Measurements from ENCODE around the gene STMN3.

The STMN3 gene

DNA sequence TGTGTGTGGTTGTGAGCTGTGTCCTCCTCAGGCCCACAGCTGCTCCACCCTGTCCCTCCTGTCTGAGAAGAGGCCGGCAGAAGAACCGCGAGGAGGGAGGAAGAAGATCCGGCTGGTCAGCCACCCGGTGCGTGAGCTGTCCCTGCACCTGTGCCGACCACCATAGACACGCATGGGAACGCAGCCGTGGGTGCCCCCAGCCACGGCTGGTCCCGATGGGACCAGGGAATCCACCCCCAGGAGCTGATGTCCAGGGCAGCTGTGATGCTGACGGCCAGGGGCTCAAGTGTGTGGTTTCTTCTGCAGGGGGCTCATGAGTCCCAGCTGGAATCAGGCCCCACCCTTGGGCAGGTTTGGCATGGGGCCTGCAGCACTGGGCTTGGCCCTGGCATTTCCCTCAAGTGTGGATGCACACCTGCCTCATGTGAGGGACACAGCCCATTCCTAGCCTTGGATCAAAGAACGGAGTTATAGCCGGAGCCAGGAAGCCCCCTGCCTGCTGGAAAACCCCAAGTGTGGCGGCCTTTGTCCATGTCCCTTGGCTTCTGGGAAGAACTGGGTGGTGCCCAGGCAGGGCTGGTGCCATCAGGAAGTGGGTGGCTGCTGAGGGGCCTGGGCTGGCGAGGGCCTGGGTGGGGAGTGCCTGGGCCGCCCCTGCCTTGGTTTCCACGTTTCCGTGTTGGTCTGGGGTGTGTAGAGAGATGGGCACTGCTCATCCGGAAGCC, 38.6 kb upstream of the STMN3 start:
- no peak for DNase-seq

DNA sequence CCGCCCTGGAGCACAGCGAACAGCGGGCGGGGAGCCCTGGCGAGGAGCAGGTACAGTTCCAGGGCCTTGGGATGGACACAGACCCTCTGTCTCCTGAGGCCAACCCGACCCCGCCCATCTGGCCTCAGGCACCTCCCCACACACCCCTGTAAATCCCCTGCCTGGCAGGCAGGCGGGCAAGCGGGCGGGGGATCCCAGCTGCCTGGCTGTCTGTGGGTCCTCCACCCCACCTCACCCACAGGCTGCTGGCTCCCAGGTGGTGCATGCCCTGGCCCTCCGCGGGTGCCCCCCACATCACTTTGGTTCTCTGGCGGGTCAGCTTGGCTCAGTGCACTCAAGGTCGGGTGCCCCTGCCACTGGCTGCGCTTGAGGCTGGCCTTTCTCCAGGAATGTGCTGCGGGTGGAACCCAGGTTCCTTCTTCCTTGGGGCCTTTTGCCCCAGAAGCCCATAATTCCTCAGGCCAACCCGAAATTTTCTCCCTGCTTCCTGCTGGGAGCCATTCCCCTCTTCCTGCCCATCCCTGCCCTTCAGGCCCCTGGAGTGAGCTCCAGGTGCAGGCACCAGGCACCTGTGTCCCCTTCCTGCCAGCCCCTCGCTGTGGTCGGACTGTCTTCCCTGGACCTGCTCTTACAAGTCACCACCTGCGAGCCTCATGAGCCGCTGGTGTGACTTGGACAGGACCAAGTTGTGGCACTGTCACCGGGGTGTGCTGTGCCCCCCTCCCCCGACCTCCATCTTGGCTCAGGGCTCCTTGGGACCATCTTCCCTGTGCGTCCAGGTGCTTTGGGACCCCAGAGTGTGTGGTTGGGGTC, 37.9 kb upstream of the STMN3 start:
- no peak for DNase-seq

- no peak for DNase-seq
Observed at GRCh38 chr20:63690003-63690897, 37.0 kb upstream of the STMN3 start.

- no peak for DNase-seq
Observed at GRCh38 chr20:63689046-63690002, 36.1 kb upstream of the STMN3 start.

- no peak for DNase-seq
Observed at GRCh38 chr20:63688228-63689045, 35.2 kb upstream of the STMN3 start.

- DNase-seq = no peak
Observed at GRCh38 chr20:63687419-63688178, 34.4 kb upstream of the STMN3 start.

DNA sequence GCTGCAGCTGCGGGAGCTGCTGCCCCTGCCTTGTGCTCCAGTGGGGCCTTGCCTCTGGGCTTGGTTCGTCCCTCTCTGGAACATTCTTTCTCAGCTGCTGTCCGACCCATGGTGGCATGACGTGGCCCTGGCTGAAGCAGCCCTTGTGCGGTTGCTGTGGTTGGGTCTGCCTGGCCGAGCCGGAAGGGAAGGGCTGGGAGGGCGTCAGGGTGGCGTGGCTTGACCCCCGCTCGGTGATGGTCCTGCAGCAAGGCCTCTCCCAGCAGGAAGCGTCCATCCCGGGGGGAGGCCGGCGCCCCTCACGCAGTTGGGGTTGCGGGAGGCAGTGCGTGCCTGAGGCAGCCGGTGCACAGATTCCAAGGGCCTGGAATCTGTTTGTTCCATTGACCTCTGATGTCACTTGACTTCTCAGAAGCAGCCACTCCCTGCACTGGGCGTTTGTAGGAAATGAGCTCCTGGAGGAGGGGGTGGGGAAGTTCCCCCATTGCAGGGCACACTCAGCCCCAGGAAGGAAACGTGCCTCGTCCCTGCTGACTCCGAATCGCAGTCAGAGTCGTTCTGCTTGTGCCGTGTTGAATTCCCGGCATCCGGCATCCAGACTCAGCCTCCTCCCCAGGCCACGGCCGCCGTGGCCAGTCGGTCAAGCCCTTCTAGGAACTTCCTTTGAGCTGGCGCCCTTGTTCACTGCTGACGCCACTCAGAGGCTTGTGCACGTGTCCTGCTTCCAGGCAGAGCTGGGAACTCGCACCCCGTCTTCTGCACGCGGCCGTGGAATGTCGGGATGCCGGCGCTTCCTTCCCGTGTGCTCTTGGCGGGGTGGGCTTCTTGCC, 33.5 kb upstream of the STMN3 start:
- DNase-seq = no peak

DNA sequence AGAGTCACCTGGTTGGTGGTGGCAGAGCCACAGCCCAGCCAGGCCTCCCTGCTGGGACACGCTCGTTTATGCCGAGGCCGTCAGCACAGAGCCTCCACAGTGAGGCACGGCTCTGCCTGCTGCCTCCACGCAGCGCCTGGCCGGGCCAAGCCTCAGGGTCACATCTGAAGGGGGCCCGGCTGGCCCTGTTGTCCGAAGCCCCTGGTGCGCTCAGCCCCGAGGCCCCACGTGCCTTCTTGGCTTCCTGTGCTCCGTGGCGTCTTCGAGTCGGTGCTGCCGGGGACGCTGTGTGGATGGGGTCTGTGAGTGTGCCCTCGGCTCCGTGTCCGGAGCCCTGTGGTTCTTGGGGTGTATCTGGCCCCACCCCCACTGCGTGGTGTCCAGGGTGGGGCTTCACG, 32.9 kb upstream of the STMN3 start:
- DNase-seq = no peak

GRCh38 chr20:63685269-63686026, 32.2 kb upstream of the STMN3 start:
- no peak for DNase-seq

- DNase-seq = no peak
Observed at GRCh38 chr20:63682384-63683139, 29.3 kb upstream of the STMN3 start.

- no peak for DNase-seq
Observed at GRCh38 chr20:63681609-63682142, 28.5 kb upstream of the STMN3 start.

GRCh38 chr20:63680857-63681608, 27.8 kb upstream of the STMN3 start:
- DNase-seq = no peak

DNA sequence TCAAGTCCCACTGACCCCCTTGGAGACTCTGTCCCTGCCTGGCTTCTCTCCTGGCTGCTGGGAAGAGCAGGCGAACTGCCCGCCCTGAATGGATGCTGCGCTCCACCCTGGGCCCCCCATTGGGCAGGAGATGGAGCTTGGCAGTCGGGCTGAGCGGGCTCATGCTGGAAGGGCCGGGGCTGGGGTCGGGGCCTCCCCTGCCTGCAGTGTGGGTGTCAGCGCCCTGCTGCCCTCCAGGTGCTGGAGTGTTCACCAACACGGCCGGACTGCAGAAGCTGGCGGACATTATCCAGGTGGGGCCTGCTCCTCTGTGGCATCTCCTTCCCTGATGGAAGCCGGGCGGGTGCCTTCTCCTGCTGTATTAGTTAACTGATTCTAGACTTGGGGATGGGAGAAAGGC, 27.2 kb upstream of the STMN3 start:
- no peak for DNase-seq

DNA sequence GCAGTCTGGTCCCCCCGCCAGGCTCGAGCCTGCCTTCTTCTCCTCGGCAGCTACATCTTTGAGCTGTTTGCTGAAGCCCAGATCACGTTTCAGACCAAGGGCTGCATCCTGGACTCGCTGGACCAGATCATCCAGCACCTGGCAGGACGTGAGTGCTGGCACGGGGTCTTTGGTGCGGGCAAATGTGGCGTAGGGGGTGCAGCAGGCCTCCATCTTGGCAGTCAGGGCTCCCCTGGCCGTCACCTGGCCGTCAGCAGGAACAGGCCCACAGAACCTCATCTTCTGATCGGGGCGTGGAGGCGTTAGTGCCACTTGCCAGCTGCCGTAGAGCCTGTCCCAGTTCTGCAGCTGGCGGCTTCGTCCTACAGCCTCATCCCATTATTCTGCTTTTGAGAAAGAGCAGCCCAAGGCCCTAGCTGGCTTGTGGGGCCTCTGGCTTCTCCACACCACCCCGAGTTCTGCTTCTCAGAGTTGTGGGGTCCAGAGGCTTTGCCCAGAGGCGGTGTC, 26.6 kb upstream of the STMN3 start:
- no peak for DNase-seq

DNA sequence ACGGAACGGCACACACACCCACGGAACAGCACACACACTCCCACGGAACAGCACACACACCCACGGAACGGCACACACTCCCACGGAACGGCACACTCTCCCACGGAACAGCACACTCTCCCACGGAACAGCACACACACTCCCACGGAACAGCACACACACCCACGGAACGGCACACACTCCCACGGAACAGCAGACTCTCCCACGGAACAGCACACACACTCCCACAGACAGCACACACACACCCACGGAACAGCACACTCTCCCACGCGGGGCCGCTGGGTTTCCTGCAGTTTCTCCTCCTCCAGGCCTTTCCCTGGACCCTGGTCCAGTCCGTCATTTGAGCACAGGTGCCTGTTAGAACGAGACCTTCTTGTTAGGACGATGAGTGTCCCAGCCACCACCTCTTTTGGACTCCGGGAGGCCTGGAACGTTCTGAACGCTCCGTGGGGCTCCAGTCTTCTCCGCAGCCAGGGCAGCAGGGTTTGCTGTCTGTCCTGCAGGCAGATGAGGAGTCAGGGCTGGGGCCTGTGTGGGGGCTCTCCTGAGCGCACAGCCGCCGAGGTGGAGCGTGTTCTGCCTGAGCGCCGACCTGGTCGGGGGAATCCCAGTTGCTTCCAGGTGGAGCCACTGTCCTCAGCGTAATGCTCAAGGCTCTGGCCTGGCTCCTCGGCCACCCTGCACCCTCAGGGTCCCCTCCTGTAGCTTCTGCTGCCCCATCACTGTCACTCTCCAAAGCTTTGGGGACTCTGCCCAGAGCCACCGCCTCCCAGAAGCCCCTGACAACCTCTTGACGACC, 25.6 kb upstream of the STMN3 start:
- no peak for DNase-seq

- no peak for DNase-seq
Observed at GRCh38 chr20:63678071-63678470, 24.8 kb upstream of the STMN3 start.

All from cortex of kidney (tissue), 1 donor.